ENCODE measurements around the gene LRRFIP1. TPM values are rescaled to one million over a fixed set of nuclear protein-coding genes. Genes with fewer than 3 reads are reported as not detected.

Gene LRRFIP1
- total and polyA plus RNA-seq, 10 of the 15 experiments (the other 5 are each of a cell fraction or from before 2014, with no cell fraction given), result 36.2 to 120 (median 74.3) TPM

- TF ChIP-seq ZNF384 (IDR thresholded peaks at IDR 0.05; ENCODE audit: borderline replicate concordance, low read depth, low read length) (no peak), TCF3 (IDR thresholded peaks at IDR 0.05; ENCODE audit: borderline replicate concordance, insufficient read depth, low read depth, low read length) (no peak), PAX5 (IDR thresholded peaks at IDR 0.05; ENCODE audit: borderline replicate concordance, low read depth, low read length) (no peak), DPF2 (IDR thresholded peaks at IDR 0.05) (no peak), SP1 (IDR thresholded peaks at IDR 0.05; ENCODE audit: low read depth, low read length) (no peak), BACH1 (IDR thresholded peaks at IDR 0.05; ENCODE audit: borderline replicate concordance) (no peak), ESRRA (IDR thresholded peaks at IDR 0.05; ENCODE audit: low read length) (no peak), FOXM1 (IDR thresholded peaks at IDR 0.05; ENCODE audit: low read depth, low read length) (no peak), IKZF2 (IDR thresholded peaks at IDR 0.05) (no peak), RUNX3 (IDR thresholded peaks at IDR 0.05; ENCODE audit: low read length) (no peak), NFXL1 (IDR thresholded peaks at IDR 0.05; ENCODE audit: borderline replicate concordance) (no peak), ZZZ3 (IDR thresholded peaks at IDR 0.05; ENCODE audit: control insufficient read depth, insufficient read length, low read depth) (no peak), HSF1 (IDR thresholded peaks at IDR 0.05; ENCODE audit: low read depth, low read length) (no peak), IRF5 (IDR thresholded peaks at IDR 0.05; ENCODE audit: borderline replicate concordance) (no peak), SREBF2 (IDR thresholded peaks at IDR 0.05; ENCODE audit: low read length) (no peak), MXI1 (IDR thresholded peaks at IDR 0.05; ENCODE audit: low read depth, low read length) (no peak), SMAD5 (IDR thresholded peaks at IDR 0.05; ENCODE audit: low read depth) (no peak), IKZF1 (conservative IDR thresholded peaks at IDR 0.05) (no peak), HDAC6 (IDR thresholded peaks at IDR 0.05; ENCODE audit: unreplicated experiment) (no peak)
- RAD21 ChIA-PET (ENCODE audit: unreplicated experiment), result interaction anchor here (1.2 to 6.1 kb wide), 8 partner anchors 14 to 172 kb away, joined by 3 to 114 read pairs (median 7); no protein-coding TSS in a partner anchor
- no peak for ATAC-seq
- POLR2A ChIA-PET, result no interaction called here
- no peak overlapping the region for H3K4me3 ChIP-seq
- BruUV-seq (replicated peaks), result no TSS peak
- SMC1A ChIA-PET (ENCODE audit: uncharacterized antibody, unreplicated experiment), result interaction anchor here (0.9 to 7.6 kb wide), 7 partner anchors 13 to 231 kb away, joined by 3 to 151 read pairs (median 7); no protein-coding TSS in a partner anchor
- no peak overlapping the region for H2AFZ ChIP-seq (ENCODE audit: control insufficient read depth, low read depth, low read length)
- no peak for DNase-seq (ENCODE audit: low read depth, low spot score)
- in situ Hi-C loops (cut with MboI) (loop anchor here (5.0 to 10.0 kb wide), 2 partner anchors 72 to 159 kb away; no protein-coding TSS in a partner anchor), intact Hi-C loops (cut with micrococcal nuclease; ENCODE audit: unreplicated experiment) (loop anchor here (10.0 kb wide), 1 partner anchor 229 kb away; no protein-coding TSS in a partner anchor)
- no peak overlapping the region for H3K9ac ChIP-seq (ENCODE audit: control insufficient read depth, insufficient read depth, low read length)
- CTCF ChIA-PET, result interaction anchor here (1.2 to 9.2 kb wide), 20 partner anchors 10 to 273 kb away, joined by 3 to 209 read pairs (median 8); no protein-coding TSS in a partner anchor
- FAIRE-seq, result no peak
- no peaks in the 10 kb centered on the region for H3K27me3 ChIP-seq (replicated peaks in 1 of 2; ENCODE audit: control insufficient read depth in 2 of 2, insufficient read depth in 2 of 2, low read length in 1 of 2)
- H3K27ac ChIP-seq (ENCODE audit: control insufficient read depth, insufficient read depth), result no peak overlapping the region
- peaks cover 14% of the 10 kb centered on the region for H3K79me2 ChIP-seq (ENCODE audit: control insufficient read depth, insufficient read depth, low read length)
- peaks cover 12 to 19% of the 10 kb centered on the region in 2 experiments; a peak in 3 of 4 replicates for H3K36me3 ChIP-seq (ENCODE audit: control insufficient read depth in 2 of 2, insufficient read depth in 2 of 2, low read length in 1 of 2)
- H3K9me3 ChIP-seq (replicated peaks; ENCODE audit: control insufficient read depth, insufficient read depth, low read length), result peaks cover 6% of the 10 kb centered on the region; the same call in 2 of the 3 replicates
- no peaks in the 10 kb centered on the region for H3K4me1 ChIP-seq (ENCODE audit: control insufficient read depth, insufficient read depth, low read length)
- 97% methylated on average over 6 of the region's 6 CpGs for WGBS (ENCODE audit: insufficient coverage, insufficient replicate concordance, low lambda C conversion rate, missing lambda C conversion rate)
- peaks cover 4% of the 10 kb centered on the region; the same call in 1 of the 2 replicates for H4K20me1 ChIP-seq (ENCODE audit: control insufficient read depth, insufficient read depth)
- no peak overlapping the region for H3K4me2 ChIP-seq (ENCODE audit: control insufficient read depth, insufficient read depth)
Observed at GRCh38 chr2:237744270-237744612, 116.9 kb downstream of the LRRFIP1 start.

All from GM12878 (cell line).